Chondrocyte (in vitro differentiated cells): Measurements from ENCODE around the gene FANCG. TPM values are rescaled to one million over a fixed set of nuclear protein-coding genes. Genes with fewer than 3 reads are reported as not detected.

Source experiments
- DNase-seq: peaks from one replicate; pipeline ENCODE4 v3.0.0; 2021; ENCODE audit warnings: mixed read lengths, low spot score
- H3K27ac Mint-ChIP-seq: one replicate; pipeline ENCODE4 v1.8.0; 2021; ENCODE audit warnings: mild to moderate bottlenecking, moderate library complexity, mixed read lengths; ENCODE audit not compliant: unreplicated experiment
- H3K27me3 Mint-ChIP-seq: 2 replicates; pipeline ENCODE4 v1.8.0; 2021; ENCODE audit warnings: low read depth, mixed read lengths
- H3K36me3 Mint-ChIP-seq: 2 replicates; pipeline ENCODE4 v1.8.0; 2021; ENCODE audit warnings: low read depth, mixed read lengths
- H3K4me1 Mint-ChIP-seq: 2 replicates; pipeline ENCODE4 v1.8.0; 2021; ENCODE audit warnings: low read depth, mild to moderate bottlenecking, mixed read lengths
- H3K4me3 Mint-ChIP-seq: one replicate; pipeline ENCODE4 v1.8.0; 2021; ENCODE audit warnings: mild to moderate bottlenecking, moderate library complexity, mixed read lengths; ENCODE audit not compliant: unreplicated experiment
- H3K9me3 Mint-ChIP-seq: 2 replicates; pipeline ENCODE4 v1.8.0; 2021; ENCODE audit warnings: low read depth, mixed read lengths
- total RNA-seq: library from RNA; stranded (reverse); gene quantifications from 3 replicates; pipeline ENCODE4 v1.2.1, GENCODE V29; 2021
- TF ChIP-seq, protein P1 (sequence below): fragments of 200-600 bp; sonication (generic); IDR thresholded peaks from 2 replicates; pipeline ENCODE4 v1.5.0; 2021; ENCODE audit warnings: antibody characterized with exemption, mild to moderate bottlenecking, moderate library complexity

Gene FANCG
- total RNA-seq, 1 donor from 2014 or later = 14.9 TPM

DNA sequence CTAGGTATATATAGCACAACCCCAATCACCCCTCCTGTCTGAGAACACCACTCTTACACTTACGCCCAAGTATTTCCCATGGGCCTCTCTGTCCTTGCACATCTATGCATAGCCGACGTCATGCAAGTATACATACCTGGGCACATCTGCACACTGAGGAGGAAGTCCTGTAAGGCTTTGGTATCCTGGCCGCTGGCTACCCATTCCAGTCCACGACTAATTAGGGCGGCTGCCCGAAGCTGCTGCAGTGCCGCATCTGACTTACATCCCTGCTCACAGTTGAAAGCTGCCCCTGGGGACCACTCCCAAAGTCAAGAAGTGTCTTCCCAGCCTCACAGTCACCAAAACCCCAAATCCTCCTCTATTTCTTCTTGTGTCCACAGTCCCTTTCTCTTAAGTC is 5.0 kb downstream of the FANCG start:
- Mint-ChIP-seq H3K4me3 (no peak overlapping the region), H3K36me3 (peaks cover 10% of the 10 kb centered on the region), H3K27ac (no peak overlapping the region), H3K4me1 (peaks cover 37% of the 10 kb centered on the region), H3K9me3 (no peaks in the 10 kb centered on the region), H3K27me3 (no peaks in the 10 kb centered on the region)
- no peak for DNase-seq
- TF ChIP-seq, protein P1, sequence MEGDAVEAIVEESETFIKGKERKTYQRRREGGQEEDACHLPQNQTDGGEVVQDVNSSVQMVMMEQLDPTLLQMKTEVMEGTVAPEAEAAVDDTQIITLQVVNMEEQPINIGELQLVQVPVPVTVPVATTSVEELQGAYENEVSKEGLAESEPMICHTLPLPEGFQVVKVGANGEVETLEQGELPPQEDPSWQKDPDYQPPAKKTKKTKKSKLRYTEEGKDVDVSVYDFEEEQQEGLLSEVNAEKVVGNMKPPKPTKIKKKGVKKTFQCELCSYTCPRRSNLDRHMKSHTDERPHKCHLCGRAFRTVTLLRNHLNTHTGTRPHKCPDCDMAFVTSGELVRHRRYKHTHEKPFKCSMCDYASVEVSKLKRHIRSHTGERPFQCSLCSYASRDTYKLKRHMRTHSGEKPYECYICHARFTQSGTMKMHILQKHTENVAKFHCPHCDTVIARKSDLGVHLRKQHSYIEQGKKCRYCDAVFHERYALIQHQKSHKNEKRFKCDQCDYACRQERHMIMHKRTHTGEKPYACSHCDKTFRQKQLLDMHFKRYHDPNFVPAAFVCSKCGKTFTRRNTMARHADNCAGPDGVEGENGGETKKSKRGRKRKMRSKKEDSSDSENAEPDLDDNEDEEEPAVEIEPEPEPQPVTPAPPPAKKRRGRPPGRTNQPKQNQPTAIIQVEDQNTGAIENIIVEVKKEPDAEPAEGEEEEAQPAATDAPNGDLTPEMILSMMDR = no peak

DNA sequence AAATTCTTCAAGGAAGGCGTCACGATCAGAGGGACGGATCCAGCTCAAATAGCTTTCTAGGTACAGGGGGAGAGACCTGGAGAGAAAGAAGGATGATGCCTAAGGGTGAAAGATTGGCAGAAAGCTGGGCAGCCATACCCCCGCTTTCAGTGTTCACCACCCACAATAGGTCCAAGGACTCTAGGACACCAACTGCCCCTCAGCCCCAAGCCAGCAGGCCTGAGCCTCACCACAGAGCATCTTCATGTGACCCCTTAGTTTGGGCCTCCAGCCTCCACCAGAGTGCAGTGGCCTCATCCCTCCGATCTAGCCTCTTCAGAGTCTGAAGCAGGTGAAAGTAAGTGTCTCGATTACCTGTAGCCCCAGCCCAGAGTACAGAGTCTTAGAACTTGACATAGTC is 5.6 kb downstream of the FANCG start:
- H3K4me3 Mint-ChIP-seq = no peak overlapping the region
- peaks cover 41% of the 10 kb centered on the region for H3K4me1 Mint-ChIP-seq

GRCh38 chr9:35073279-35073612 is 6.5 kb downstream of the FANCG start:
- no peak for DNase-seq
- Mint-ChIP-seq H3K27me3 (no peaks in the 10 kb centered on the region), H3K36me3 (peaks cover 10% of the 10 kb centered on the region), H3K27ac (peak overlapping the region; percentile 97), H3K9me3 (no peaks in the 10 kb centered on the region), H3K4me1 (peaks cover 41% of the 10 kb centered on the region), H3K4me3 (no peak overlapping the region)
- TF ChIP-seq, protein P1 = no peak

More for the DNA sequence above, 5.6 kb downstream of the FANCG start:
- H3K27ac Mint-ChIP-seq = no peak overlapping the region
- TF ChIP-seq, protein P1 = no peak
- no peaks in the 10 kb centered on the region for H3K27me3 Mint-ChIP-seq
- no peaks in the 10 kb centered on the region for H3K9me3 Mint-ChIP-seq
- DNase-seq = no peak
- peaks cover 10% of the 10 kb centered on the region for H3K36me3 Mint-ChIP-seq

DNA sequence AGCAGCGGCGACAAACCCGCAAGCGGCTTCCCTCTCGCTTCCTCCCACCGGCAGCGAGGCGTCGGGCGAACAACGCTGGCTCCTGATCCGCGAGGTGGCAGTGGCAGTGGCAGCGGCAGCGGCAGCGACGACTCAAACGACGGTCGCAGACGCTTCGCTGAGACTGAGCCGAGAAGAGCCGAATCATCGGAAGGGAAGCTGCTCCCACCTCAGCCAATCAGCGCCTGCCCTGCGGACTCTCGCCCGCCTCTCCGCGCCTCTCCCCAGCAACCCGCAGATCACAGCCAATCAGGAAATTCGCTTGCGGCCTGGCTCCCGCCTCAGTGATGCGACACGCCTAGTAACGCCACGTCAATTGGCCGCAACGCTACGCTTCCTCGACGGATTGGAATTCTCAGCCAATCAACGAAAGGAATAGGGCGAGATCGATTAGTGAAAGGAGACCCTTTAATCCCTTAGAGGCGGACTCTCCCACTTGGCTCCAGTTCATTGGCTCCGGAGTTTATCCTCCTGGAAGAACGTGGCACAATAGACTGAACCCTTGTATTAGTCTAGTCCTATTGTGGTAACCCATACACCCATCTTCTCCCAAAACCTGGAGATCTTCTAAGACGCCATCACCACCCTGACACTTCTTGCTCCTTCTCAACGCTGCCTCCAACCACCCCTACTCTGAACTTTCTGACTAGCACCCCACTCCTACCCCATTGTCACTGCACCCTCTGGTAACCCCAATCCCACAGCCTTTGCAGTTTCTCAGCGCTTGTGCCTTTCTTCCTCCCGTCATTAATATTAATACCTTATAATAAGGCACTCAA is 7.1 kb downstream of the FANCG start, which contains the start of gene VCP:
Gene VCP (minus strand): TSS at position 165 of the 818 bp plus-strand sequence. CDS start 272 bp downstream, outside the sequence.
- Mint-ChIP-seq H3K9me3 (no peaks in the 10 kb centered on the region), H3K27me3 (no peaks in the 10 kb centered on the region), H3K36me3 (peaks cover 12% of the 10 kb centered on the region), H3K4me3 (peak within 1 kb of the TSS; percentile 83), H3K4me1 (peaks cover 41% of the 10 kb centered on the region), H3K27ac (peak within 1 kb of the TSS; percentile 97)
- TF ChIP-seq, protein P1 = no peak
- peak; percentile 100 for DNase-seq

GRCh38 chr9:35071814-35072460 is 7.8 kb downstream of the FANCG start:
- H3K36me3 Mint-ChIP-seq = peaks cover 17% of the 10 kb centered on the region

More at GRCh38 chr9:35071814-35072460, 7.8 kb downstream of the FANCG start:
- peak overlapping the region; percentile 97 for H3K27ac Mint-ChIP-seq
- H3K4me3 Mint-ChIP-seq = peak overlapping the region; percentile 83
- H3K4me1 Mint-ChIP-seq = peaks cover 42% of the 10 kb centered on the region
- H3K27me3 Mint-ChIP-seq = no peaks in the 10 kb centered on the region
- no peaks in the 10 kb centered on the region for H3K9me3 Mint-ChIP-seq
- TF ChIP-seq, protein P1 = peak; percentile 73
- DNase-seq = no peak
